GM18508 (cell line): ENCODE results near the gene SPOCD1.

Source experiments
- ATAC-seq: cut with Tn5 transposase; IDR thresholded peaks from one replicate; pipeline ENCODE4 v1.9.1; 2021; ENCODE audit warnings: moderate number of reproducible peaks; ENCODE audit not compliant: insufficient read depth, unreplicated experiment

The SPOCD1 gene

GRCh38 chr1:31760471-31761470, 55.1 kb downstream of the SPOCD1 start:
- ATAC-seq = no peak

GRCh38 chr1:31759298-31760023, 56.4 kb downstream of the SPOCD1 start:
- no peak for ATAC-seq

GRCh38 chr1:31758823-31759222, 57.0 kb downstream of the SPOCD1 start:
- ATAC-seq = no peak

GRCh38 chr1:31757989-31758388, 57.8 kb downstream of the SPOCD1 start:
- no peak for ATAC-seq

GRCh38 chr1:31757204-31757679, 58.6 kb downstream of the SPOCD1 start:
- ATAC-seq = no peak

GRCh38 chr1:31756578-31756977, 59.2 kb downstream of the SPOCD1 start:
- no peak for ATAC-seq

GRCh38 chr1:31755850-31756492, 59.9 kb downstream of the SPOCD1 start:
- ATAC-seq = no peak

- no peak for ATAC-seq
Observed at GRCh38 chr1:31755197-31755611, 60.6 kb downstream of the SPOCD1 start.

- no peak for ATAC-seq
Observed at GRCh38 chr1:31754397-31754796, 61.4 kb downstream of the SPOCD1 start.

- no peak for ATAC-seq
Observed at GRCh38 chr1:31753707-31754349, 62.0 kb downstream of the SPOCD1 start.

GRCh38 chr1:31752952-31753475, 62.8 kb downstream of the SPOCD1 start:
- ATAC-seq = no peak

- no peak for ATAC-seq
Observed at GRCh38 chr1:31752258-31752657, 63.6 kb downstream of the SPOCD1 start.

GRCh38 chr1:31751822-31752241, 64.0 kb downstream of the SPOCD1 start:
- no peak for ATAC-seq

- no peak for ATAC-seq
Observed at GRCh38 chr1:31750858-31751510, 64.8 kb downstream of the SPOCD1 start.

GRCh38 chr1:31749785-31750735, 65.8 kb downstream of the SPOCD1 start:
- ATAC-seq = no peak

GRCh38 chr1:31748365-31748764, 67.5 kb downstream of the SPOCD1 start:
- ATAC-seq = no peak

- ATAC-seq = no peak
Observed at GRCh38 chr1:31747304-31747703, 68.5 kb downstream of the SPOCD1 start.

GRCh38 chr1:31746687-31747086, 69.1 kb downstream of the SPOCD1 start:
- ATAC-seq = no peak
